HL-60/S4 treated with retinoic acid at 250 ng/mL for 4 days and 3 days (cell line): ENCODE measurements around the gene ZNF160.
"Not testable (repeated sequence)": the region's sequence is repeated elsewhere in the genome, so short reads cannot be mapped to it uniquely, and the experiment has no call there.

ENCODE experiments used
- in situ Hi-C: fragments of 300-500 bp; cut with MboI; formaldehyde crosslinking; loops from 2 replicates; pipeline ENCODE4 v1.7.0; 2022; ENCODE audit warnings: low sequenced_read_pairs

Gene ZNF160

GRCh38 chr19:53034054-53034453 is 69.2 kb downstream of the ZNF160 start:
- in situ Hi-C loops = no loop called here

- in situ Hi-C loops = not testable (repeated sequence)
These were observed 74.9 kb downstream of the ZNF160 start for GRCh38 chr19:53028306-53028705.

GRCh38 chr19:53019684-53020083 is 83.5 kb downstream of the ZNF160 start:
- in situ Hi-C loops = no loop called here
